Measurements from ENCODE around the gene CDK2.

Gene CDK2

DNA sequence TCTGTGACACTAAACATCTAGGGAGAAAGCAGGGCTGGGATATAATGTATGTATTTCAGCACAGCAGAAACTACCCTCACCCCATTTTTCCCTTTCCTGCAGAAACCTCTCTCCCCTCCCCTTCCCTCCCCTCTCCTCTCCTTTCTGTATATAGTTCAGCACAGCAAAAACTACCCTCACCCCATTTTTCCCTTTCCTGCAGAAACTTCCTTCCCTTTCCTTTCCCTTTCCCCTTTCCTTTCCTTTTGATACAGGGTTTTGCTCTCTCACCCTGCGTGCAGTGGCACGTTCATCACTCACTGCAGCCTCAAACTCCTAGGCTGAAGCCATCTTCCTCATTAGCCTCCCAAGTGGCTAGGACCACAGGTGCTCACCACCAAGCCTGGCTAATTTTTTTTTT, 2.9 kb upstream of the CDK2 start:
- TF ChIP-seq SIN3A (IDR thresholded peaks at IDR 0.05; ENCODE audit: borderline replicate concordance, insufficient read depth, low read length) (no peak), TAF1 (IDR thresholded peaks at IDR 0.05; ENCODE audit: borderline replicate concordance, insufficient read depth, low read length) (no peak), FOXP2 (optimal IDR thresholded peaks at IDR 0.05; ENCODE audit: borderline replicate concordance, extremely low read depth, extremely low read length, insufficient read depth) (no peak), POLR2AphosphoS5 (IDR thresholded peaks at IDR 0.05; ENCODE audit: low read depth, low read length) (no peak)
- TF ChIP-seq, protein P1, sequence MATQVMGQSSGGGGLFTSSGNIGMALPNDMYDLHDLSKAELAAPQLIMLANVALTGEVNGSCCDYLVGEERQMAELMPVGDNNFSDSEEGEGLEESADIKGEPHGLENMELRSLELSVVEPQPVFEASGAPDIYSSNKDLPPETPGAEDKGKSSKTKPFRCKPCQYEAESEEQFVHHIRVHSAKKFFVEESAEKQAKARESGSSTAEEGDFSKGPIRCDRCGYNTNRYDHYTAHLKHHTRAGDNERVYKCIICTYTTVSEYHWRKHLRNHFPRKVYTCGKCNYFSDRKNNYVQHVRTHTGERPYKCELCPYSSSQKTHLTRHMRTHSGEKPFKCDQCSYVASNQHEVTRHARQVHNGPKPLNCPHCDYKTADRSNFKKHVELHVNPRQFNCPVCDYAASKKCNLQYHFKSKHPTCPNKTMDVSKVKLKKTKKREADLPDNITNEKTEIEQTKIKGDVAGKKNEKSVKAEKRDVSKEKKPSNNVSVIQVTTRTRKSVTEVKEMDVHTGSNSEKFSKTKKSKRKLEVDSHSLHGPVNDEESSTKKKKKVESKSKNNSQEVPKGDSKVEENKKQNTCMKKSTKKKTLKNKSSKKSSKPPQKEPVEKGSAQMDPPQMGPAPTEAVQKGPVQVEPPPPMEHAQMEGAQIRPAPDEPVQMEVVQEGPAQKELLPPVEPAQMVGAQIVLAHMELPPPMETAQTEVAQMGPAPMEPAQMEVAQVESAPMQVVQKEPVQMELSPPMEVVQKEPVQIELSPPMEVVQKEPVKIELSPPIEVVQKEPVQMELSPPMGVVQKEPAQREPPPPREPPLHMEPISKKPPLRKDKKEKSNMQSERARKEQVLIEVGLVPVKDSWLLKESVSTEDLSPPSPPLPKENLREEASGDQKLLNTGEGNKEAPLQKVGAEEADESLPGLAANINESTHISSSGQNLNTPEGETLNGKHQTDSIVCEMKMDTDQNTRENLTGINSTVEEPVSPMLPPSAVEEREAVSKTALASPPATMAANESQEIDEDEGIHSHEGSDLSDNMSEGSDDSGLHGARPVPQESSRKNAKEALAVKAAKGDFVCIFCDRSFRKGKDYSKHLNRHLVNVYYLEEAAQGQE (IDR thresholded peaks at IDR 0.05; ENCODE audit: insufficient read depth in 1 of 2, low read depth in 2 of 2, low read length in 2 of 2) = no peak

DNA sequence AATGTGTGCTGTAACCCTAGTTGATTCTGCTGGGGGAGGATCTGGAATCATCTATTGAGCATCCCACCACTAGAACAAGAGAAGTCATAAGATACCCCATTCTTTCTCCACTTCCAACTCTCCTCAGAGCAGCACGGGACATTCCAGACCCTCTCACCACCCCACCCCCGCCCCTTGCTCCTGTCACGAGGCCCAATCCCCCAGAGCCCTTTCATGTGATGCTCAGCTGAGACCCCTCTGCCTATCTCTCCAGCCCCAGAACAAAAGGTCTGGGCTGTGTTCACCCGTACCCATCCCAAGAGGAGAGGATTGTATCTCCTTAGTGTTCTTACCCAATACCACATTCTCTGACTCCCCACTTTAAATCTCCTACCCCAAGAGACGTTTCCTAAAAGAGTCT, 1.4 kb upstream of the CDK2 start:
- TF ChIP-seq, protein P1 (IDR thresholded peaks at IDR 0.05; ENCODE audit: insufficient read depth in 1 of 2, low read depth in 2 of 2, low read length in 2 of 2) = no peak
- TF ChIP-seq SIN3A (IDR thresholded peaks at IDR 0.05; ENCODE audit: borderline replicate concordance, insufficient read depth, low read length) (no peak), FOXP2 (optimal IDR thresholded peaks at IDR 0.05; ENCODE audit: borderline replicate concordance, extremely low read depth, extremely low read length, insufficient read depth) (no peak), TAF1 (IDR thresholded peaks at IDR 0.05; ENCODE audit: borderline replicate concordance, insufficient read depth, low read length) (no peak), POLR2AphosphoS5 (IDR thresholded peaks at IDR 0.05; ENCODE audit: low read depth, low read length) (no peak)

DNA sequence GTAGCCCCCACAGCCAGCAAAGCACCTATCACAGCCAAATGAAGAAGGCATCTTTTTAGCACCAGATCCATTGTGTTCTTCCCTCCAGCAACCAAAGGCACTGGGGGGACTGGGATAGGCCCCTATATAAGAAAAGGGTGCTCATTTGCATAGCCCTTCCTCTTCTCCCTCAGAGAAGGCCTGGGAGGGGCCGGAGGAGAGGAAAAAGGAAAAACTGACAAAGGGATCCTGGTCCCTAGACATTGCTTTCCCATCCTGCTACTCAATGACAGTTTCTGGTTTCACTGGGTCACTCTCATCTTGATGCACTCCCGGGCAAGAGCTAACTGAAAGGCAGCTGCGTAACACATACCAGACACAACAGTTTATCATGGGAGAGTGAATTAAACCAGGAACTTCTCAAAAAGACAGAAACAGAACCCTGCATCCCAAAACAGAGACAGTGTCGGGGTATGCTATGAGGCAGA, 656 bp upstream of the CDK2 start, which contains the start of gene PMEL:
Gene PMEL, minus strand, starts transcription at position 102 of the 467 bp plus-strand sequence. Its CDS starts 31 bp downstream, at position 71.
- TF ChIP-seq TAF1 (IDR thresholded peaks at IDR 0.05; ENCODE audit: borderline replicate concordance, insufficient read depth, low read length) = no peak
- TF ChIP-seq SIN3A (IDR thresholded peaks at IDR 0.05; ENCODE audit: borderline replicate concordance, insufficient read depth, low read length) = no peak
- TF ChIP-seq POLR2AphosphoS5 (IDR thresholded peaks at IDR 0.05; ENCODE audit: low read depth, low read length) = no peak
- no peak for TF ChIP-seq FOXP2 (optimal IDR thresholded peaks at IDR 0.05; ENCODE audit: borderline replicate concordance, extremely low read depth, extremely low read length, insufficient read depth)
- TF ChIP-seq, protein P1 (IDR thresholded peaks at IDR 0.05; ENCODE audit: insufficient read depth in 1 of 2, low read depth in 2 of 2, low read length in 2 of 2) = no peak

DNA sequence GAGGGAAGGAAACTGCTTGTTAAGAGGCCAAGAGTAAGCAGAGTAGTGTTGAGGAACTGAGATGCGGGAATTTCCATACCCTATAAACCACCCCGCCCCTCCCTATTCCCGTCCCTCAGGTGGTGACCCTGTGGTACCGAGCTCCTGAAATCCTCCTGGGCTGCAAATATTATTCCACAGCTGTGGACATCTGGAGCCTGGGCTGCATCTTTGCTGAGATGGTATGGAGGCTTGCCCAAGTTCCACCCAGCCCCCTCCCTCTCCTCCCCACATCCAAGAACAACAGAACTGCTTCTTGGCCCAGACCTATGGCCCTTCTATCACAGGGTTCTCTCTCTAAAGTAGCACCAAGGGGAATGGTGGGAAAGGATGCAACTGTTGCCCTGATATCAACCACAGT, 2.7 kb downstream of the CDK2 start:
- TF ChIP-seq TAF1 (IDR thresholded peaks at IDR 0.05; ENCODE audit: borderline replicate concordance, insufficient read depth, low read length) (no peak), POLR2AphosphoS5 (IDR thresholded peaks at IDR 0.05; ENCODE audit: low read depth, low read length) (no peak), FOXP2 (optimal IDR thresholded peaks at IDR 0.05; ENCODE audit: borderline replicate concordance, extremely low read depth, extremely low read length, insufficient read depth) (no peak), SIN3A (IDR thresholded peaks at IDR 0.05; ENCODE audit: borderline replicate concordance, insufficient read depth, low read length) (no peak)
- TF ChIP-seq, protein P1 (IDR thresholded peaks at IDR 0.05; ENCODE audit: insufficient read depth in 1 of 2, low read depth in 2 of 2, low read length in 2 of 2) = no peak

DNA sequence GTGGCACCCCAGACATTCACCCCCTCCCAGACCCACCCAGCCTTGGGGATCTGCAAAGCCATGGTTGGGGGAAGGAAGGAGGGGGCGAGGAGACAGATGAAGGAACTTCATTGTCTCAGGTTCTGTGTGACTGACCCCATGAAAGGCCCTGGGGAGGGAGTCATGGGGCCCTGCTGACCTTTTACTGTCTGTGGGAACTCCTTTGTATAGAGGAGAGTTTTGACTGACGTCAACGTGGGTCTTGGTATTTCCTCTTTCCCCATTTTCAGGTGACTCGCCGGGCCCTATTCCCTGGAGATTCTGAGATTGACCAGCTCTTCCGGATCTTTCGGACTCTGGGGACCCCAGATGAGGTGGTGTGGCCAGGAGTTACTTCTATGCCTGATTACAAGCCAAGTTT, 4.1 kb downstream of the CDK2 start:
- TF ChIP-seq FOXP2 (optimal IDR thresholded peaks at IDR 0.05; ENCODE audit: borderline replicate concordance, extremely low read depth, extremely low read length, insufficient read depth) = no peak
- no peak for TF ChIP-seq TAF1 (IDR thresholded peaks at IDR 0.05; ENCODE audit: borderline replicate concordance, insufficient read depth, low read length)
- TF ChIP-seq, protein P1 (IDR thresholded peaks at IDR 0.05; ENCODE audit: insufficient read depth in 1 of 2, low read depth in 2 of 2, low read length in 2 of 2) = no peak
- TF ChIP-seq SIN3A (IDR thresholded peaks at IDR 0.05; ENCODE audit: borderline replicate concordance, insufficient read depth, low read length) = no peak
- no peak for TF ChIP-seq POLR2AphosphoS5 (IDR thresholded peaks at IDR 0.05; ENCODE audit: low read depth, low read length)

Measured in PFSK-1 (cell line).